ENCODE data around the gene SAMMSON.

DNA sequence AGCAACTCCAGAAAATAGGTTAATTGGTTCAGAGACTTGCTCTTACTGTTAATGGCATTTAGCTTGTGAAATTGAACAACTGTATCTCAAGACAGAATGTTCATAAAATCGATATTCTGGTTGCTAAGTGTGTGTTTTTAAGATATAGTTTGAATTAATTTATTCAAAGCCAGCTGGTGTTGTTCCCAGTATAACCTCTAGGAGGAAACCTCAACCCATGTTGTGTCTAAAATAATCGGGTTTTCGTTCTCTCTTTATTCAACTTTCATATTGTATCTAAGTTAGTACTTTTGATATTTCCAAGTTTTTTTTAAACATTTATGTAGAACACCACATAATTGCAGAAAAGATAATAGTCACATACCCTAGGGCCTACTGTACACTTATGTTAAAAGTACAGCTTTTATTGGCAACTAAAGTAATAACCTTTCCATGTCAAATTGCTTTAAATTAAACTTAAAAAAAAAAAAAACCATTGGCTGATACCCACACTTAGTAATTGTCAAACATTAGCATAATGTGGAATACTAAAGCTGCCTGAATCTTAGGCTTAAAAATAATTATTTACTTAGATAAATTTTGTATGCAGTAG is 90.9 kb downstream of the SAMMSON start:
- TF ChIP-seq YY1 (IDR thresholded peaks at IDR 0.05; ENCODE audit: insufficient read depth, insufficient read length) (no peak), SUZ12 (IDR thresholded peaks at IDR 0.05; ENCODE audit: extremely low read depth, insufficient read depth, insufficient read length) (no peak)
